Measurements from ENCODE around the gene PPP1R8.

The PPP1R8 gene

GRCh38 chr1:27830621-27831440 lies at the start of gene PPP1R8:
PPP1R8 (plus strand) TSS chr1:27830782; CDS start chr1:27830836, 54 bp downstream.
- Mint-ChIP-seq H3K27me3 (ENCODE audit: low read depth) (no peaks in the 10 kb centered on the region), H3K4me1 (peaks cover 15% of the 10 kb centered on the region), H3K27ac (peak within 1 kb of the TSS; percentile 98 to 99 (median 98)), H3K4me3 (peak within 1 kb of the TSS; percentile 95 to 96 (median 95)), H3K36me3 (ENCODE audit: low read depth) (peaks cover 17% of the 10 kb centered on the region), H3K9me3 (no peaks in the 10 kb centered on the region)
- TF ChIP-seq, protein P1, sequence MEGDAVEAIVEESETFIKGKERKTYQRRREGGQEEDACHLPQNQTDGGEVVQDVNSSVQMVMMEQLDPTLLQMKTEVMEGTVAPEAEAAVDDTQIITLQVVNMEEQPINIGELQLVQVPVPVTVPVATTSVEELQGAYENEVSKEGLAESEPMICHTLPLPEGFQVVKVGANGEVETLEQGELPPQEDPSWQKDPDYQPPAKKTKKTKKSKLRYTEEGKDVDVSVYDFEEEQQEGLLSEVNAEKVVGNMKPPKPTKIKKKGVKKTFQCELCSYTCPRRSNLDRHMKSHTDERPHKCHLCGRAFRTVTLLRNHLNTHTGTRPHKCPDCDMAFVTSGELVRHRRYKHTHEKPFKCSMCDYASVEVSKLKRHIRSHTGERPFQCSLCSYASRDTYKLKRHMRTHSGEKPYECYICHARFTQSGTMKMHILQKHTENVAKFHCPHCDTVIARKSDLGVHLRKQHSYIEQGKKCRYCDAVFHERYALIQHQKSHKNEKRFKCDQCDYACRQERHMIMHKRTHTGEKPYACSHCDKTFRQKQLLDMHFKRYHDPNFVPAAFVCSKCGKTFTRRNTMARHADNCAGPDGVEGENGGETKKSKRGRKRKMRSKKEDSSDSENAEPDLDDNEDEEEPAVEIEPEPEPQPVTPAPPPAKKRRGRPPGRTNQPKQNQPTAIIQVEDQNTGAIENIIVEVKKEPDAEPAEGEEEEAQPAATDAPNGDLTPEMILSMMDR (IDR thresholded peaks at IDR 0.05; ENCODE audit: unreplicated experiment in 3 of 3): no peak

GRCh38 chr1:27782950-27783349 lies 47.6 kb upstream of the PPP1R8 start:
- no peak overlapping the region for H3K27ac Mint-ChIP-seq
- H3K36me3 Mint-ChIP-seq (ENCODE audit: low read depth): no peaks in the 10 kb centered on the region
- H3K4me3 Mint-ChIP-seq: no peak overlapping the region
- no peaks in the 10 kb centered on the region for H3K9me3 Mint-ChIP-seq
- TF ChIP-seq, protein P1 (IDR thresholded peaks at IDR 0.05; ENCODE audit: unreplicated experiment in 3 of 3): no peak
- H3K27me3 Mint-ChIP-seq (ENCODE audit: low read depth): no peaks in the 10 kb centered on the region
- H3K4me1 Mint-ChIP-seq: no peaks in the 10 kb centered on the region

- Mint-ChIP-seq H3K27me3 (ENCODE audit: low read depth) (no peaks in the 10 kb centered on the region), H3K4me1 (no peaks in the 10 kb centered on the region), H3K4me3 (no peak overlapping the region), H3K9me3 (no peaks in the 10 kb centered on the region), H3K27ac (no peak overlapping the region), H3K36me3 (ENCODE audit: low read depth) (peaks cover 8% of the 10 kb centered on the region)
- TF ChIP-seq, protein P1 (IDR thresholded peaks at IDR 0.05; ENCODE audit: unreplicated experiment in 3 of 3): no peak
Observed at GRCh38 chr1:27784700-27785099, 45.9 kb upstream of the PPP1R8 start.

- Mint-ChIP-seq H3K27ac (no peak overlapping the region), H3K9me3 (no peaks in the 10 kb centered on the region), H3K36me3 (ENCODE audit: low read depth) (peaks cover 17% of the 10 kb centered on the region), H3K27me3 (ENCODE audit: low read depth) (no peaks in the 10 kb centered on the region), H3K4me3 (no peak overlapping the region), H3K4me1 (no peaks in the 10 kb centered on the region)
- TF ChIP-seq, protein P1 (IDR thresholded peaks at IDR 0.05; ENCODE audit: unreplicated experiment in 3 of 3): no peak
Observed at GRCh38 chr1:27785781-27786455, 44.7 kb upstream of the PPP1R8 start.

DNA sequence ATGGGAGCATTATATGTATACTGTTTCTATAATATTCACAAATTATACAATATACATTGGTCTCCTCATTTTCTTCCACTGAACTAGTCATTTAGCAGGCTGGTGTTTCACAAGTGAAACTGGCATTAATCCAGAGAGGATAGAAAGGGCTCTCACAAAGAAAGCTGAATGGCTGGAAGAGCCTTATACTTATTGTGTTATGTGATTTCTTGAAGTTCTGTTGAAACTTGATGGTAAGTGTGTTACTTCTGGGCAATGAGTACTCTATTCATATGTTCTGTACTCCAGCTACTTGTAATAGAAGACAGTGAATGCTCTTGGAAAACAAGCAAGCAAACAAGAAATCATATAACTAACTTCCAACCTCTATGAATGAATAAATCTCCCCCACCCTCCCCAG lies 42.7 kb upstream of the PPP1R8 start:
- Mint-ChIP-seq H3K4me1 (no peaks in the 10 kb centered on the region), H3K27me3 (ENCODE audit: low read depth) (no peaks in the 10 kb centered on the region), H3K9me3 (no peaks in the 10 kb centered on the region), H3K4me3 (no peak overlapping the region), H3K27ac (no peak overlapping the region), H3K36me3 (ENCODE audit: low read depth) (peaks cover 22% of the 10 kb centered on the region)
- TF ChIP-seq, protein P1 (IDR thresholded peaks at IDR 0.05; ENCODE audit: unreplicated experiment in 3 of 3): no peak
